HG02763 (cell line): Measurements from ENCODE around the gene ATP2A2.
A peak's percentile ranks its signal among the peaks of the same experiment; 100 is the strongest.

Experiments
- ATAC-seq: cut with Tn5 transposase; IDR thresholded peaks from one replicate; pipeline ENCODE4 v1.9.1; 2021; ENCODE audit warnings: mild to moderate bottlenecking, moderate library complexity; ENCODE audit not compliant: unreplicated experiment

The ATP2A2 gene

DNA sequence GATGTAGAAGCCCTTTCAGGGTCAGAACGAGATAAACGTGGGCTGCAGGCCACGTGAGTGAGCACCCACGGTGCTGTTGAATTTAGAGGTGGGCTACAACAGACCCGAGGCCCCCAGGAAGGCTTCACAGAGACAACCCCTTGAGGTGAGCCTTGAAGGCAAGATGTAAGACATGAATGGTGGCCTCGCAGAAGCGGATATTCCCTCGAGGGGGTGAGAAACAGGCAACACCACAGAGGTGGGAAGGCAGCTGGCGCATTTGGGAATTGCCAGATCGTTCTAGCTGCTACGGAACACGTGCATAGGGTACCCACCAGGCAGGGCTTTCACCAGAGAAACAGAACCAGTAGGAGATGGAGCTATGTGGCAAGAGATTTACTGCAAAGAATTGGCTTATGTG, 22.6 kb upstream of the ATP2A2 start:
- ATAC-seq, result no peak

DNA sequence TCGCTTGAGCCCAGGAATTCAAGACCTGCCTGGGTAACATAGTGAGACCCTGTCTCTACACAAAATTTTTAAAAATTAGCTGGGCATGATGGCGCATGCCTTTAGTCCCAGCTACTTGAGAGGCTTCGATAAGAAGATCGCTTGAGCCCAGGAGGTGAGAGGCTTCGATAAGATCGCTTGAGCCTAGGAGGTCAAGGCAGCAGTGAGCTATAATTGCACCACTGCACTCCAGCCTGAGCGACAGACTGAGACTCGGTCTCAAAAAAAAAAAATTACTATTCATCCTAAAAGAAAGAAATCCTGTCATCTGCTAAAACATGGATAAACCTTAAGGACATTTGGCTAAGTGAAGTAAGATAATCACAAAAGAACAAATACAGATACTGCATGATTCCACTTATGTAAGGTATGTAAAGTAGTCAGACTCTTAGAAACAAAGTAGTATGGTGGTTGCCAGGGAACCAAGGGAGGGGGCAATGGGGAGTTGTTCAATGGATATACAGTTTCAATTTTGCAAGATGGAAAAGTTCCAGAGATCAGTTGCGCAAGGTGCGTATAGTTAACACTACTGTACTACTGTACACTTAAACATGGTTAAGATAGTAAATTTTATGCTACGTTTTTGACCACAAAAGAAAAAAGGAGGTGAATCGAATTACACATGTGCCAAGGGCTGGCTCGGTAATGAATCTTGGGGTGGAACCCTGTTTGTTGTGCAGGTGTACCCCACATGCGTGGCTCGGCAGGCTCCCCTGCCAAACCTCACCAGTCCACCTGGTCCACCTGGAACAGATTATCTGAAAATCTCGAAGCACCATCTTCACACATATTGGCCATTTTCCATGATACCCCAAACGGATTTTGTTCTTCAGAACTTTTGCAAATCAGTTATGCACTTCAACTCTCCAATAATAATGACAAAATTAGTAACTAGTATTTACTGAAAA, 18.3 kb upstream of the ATP2A2 start:
- ATAC-seq, result no peak

DNA sequence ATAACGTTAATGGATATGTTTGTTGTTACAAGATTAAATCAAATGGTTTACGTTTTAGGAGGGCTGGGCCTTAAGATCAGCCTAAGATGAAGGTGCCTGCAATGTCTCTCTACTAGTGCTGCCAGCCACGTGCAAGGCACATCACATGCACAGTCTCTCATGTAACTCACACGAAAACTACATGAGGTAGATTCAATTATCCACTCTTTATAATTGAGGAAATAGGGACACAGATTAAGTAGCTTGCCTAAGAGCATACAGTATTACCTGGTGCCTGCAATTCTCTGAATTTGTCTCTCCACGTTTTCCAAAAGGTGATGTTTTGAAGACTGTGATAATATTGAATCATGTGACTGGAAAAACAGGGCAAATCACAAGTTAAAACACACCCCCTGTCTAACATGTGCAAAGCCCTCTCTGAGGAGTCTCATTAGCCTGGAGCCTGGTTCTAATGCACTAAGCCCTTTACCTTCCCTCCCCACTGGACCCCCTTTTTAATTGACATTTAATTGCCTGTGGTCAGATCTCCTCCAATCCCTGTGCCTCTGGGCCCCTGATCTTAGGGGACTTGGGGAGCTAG, 14.6 kb upstream of the ATP2A2 start:
- ATAC-seq, result no peak

DNA sequence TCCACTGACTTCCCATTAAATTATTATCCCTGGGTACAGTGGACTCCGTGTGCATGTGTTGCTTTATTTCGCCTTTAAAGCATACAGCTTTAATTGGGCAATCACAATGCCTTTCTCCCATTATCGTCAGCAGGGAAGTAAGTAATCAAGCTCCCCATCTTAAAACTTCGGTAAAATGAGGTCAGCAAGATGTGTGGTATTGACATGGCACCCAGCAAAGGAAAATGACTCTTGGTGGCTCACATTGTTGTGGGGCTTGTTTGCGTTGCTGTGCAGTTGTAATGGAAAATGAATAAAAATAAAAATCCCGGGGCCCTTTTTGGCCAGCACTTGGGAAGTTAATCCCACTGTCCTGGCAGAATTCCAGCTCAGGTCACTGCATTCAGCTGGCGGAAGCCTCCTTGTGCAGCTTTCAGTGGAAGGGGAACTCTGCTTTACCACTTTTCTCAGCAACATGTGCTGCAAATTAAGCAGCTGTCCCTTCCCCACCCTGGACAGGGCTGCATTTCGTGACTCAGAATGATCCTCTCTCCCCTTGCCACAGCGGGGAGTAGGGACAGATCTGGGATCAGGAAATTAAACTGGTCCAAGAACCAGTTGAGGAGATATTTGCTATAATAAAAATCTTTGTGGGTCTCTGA, 13.9 kb upstream of the ATP2A2 start:
- no peak for ATAC-seq

DNA sequence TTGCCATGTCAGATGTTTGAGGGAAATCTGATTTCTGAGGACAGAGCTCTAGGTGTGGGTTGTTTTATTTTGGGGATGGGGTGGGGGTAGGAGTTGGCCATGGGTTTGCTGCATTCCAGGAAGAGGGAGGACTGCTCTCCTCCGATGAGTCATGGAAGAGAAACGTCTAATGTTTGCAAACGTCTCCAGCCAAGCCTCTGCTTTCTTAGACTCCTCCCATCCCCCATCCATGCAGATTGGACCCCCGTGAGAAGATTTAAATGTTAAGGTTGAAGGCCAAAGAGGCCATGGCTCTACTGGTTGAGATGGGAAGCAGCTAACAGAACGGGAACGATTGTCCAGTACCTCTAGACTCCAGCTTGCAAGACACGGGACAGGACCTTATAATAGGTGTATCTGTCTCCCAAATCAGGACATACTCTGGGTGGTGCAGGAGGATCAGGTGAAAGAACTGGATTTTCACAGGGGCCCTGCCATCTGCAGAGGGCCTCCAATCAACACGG, 11.4 kb upstream of the ATP2A2 start:
- no peak for ATAC-seq

DNA sequence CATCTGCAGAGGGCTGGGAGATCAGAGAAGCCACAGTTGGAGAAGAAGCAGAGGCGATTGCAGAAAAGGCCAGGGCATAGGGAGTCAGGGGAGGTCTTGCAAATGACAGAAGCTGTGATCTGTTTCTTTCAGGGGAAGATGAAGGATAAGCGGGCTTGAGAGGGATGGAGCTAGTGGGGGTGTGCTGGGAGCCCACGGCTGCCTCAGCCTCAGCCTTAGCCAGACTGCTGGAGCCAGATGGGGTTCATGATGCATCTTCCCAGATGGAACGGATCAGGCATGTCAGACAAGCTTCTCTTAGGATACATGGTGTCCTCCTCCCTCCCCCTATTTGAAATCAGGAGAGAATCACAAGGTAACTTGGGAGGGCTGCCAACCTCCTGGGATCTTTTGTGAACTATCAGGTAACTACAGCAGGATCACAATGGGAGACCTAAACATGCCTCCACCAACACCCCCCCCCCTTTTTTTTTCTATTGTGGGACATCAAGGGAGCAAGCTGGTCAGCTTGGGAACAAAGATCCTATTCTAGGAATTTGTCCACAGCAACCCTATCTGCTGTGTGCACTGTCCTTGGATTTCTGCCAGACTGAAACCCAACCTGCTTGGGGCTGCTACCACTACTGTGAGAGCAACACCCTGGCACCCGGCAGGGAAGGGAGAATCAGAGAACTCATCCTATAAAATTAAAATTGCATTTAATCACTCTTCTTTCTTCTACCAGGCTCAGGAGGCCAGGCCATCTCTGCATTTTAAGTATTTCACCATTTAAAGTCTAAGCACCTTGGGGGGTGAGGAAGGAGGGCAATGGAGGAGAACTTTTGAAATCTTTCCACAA, 10.7 kb upstream of the ATP2A2 start:
- ATAC-seq, result no peak

DNA sequence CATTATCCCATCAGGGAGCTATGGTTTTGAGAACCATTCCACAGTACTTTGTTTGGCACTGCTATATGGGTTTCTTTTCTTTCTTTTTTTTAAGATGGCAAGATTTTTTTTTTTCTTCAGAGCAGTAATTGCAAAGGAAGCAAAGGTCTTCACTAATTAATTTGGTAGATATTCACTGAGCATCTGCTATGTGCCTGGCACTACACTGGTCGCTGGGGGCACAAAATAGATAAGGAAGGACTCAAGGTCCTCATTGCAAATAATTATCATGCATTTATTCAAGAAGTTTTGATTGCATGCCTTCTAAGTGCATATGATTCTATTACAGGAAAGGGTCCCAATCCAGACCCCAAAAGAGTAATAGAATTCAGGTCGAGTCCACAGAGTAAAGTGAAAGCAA, 10.0 kb upstream of the ATP2A2 start:
- ATAC-seq, result no peak

DNA sequence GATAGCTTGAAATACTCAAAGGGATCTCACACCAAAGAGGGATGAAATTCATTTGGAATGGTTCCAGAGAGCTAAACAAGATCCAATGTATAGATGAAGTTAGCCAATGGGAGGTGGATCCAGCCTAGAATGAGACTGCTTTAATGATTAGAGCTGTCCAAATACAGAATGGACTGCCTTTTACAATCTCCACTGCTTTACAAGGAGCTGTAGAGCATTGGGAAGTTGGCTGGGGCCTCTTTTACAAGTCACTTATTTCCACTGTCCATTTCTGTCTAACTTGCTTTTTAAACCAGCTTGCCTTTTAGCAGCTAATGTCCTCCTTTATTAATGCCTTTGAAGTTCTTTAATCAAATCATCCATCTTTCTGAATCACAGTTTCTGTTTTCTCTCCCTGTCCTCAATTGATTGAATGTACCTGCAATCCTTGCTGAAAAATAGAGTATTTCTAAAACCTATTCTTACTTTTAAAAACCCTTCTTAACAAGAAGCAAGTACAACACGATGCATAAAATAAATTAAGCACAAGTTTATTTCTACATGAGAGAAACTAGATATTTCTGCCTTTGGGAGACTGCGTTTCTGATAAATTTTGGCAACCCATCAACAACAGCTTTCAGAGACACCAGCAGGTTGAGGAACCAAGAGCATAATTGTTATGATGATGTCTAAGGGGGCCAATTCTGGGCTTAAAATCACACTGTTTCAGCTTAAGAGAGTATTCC, 3.4 kb upstream of the ATP2A2 start:
- ATAC-seq, result no peak

DNA sequence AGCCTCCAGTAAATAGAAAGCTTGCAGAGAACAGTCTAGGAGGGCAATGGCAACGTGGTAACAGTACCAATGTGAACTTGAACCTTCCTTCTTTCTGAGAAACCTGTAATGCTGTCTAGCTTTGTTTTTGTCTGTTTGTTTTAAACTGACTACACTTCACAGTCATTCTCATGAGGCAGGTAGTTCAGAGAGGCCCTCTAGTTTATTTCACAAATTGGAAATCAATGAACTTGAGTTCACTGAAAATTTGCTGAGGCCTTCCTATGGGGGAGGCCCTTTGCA, 2.9 kb upstream of the ATP2A2 start:
- ATAC-seq, result no peak

DNA sequence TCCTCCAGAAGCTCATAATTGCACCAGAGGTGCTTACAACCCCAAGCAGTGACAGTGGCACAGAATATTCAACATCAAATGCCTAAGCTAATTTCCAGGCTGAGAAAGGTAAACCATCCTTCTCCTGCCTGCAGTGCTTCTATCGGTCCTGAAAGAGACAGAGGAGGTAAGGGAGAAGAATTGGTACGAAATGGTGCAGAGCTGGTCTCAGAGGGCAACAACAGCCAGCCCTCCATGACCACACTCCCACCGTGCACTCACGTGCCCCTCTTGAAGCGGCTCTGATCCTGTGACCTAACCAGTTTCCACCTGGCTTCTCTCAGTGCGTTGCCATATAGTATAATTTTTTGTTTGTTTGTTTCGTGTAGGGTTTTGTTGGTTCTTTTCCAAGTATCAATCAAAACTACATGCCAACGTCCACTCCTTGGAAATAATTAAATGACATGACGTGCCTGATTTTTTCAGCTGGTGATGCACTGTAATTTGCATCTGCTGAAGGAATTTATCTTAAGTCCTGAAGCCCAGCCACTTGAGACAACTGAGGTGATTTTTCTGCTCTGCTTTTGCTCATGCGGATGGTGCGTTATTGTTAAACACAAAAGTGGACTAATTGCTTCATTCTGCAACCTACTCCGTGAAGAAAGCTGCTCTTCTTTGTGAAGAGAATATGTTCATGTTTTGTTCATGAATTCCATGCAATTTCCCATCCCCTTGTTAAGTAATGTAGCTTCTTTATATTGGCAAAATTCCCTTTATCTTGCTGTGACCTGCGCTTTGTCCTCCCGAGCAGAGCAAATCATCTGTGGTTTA, 1.3 kb upstream of the ATP2A2 start:
- no peak for ATAC-seq

DNA sequence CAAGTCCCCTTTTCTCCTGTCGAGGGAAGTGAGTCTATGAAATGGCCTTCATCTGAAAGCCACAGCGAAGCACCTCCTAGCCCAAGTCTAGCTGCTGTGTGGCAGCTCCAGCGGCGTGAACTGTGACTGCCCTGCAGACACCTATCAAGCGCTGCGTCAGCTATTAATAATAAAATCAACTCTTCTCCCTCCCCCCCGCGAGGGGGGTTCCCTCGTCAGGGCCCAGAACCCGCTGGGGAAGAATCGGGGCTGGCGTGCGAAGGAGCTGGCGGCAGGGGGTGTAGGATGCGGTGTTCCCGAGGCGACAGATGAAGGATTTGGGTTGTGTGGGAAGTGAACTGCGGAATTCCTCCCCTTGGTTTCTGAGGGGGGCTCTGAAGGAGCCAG, 662 bp upstream of the ATP2A2 start:
- peak; percentile 1 for ATAC-seq

DNA sequence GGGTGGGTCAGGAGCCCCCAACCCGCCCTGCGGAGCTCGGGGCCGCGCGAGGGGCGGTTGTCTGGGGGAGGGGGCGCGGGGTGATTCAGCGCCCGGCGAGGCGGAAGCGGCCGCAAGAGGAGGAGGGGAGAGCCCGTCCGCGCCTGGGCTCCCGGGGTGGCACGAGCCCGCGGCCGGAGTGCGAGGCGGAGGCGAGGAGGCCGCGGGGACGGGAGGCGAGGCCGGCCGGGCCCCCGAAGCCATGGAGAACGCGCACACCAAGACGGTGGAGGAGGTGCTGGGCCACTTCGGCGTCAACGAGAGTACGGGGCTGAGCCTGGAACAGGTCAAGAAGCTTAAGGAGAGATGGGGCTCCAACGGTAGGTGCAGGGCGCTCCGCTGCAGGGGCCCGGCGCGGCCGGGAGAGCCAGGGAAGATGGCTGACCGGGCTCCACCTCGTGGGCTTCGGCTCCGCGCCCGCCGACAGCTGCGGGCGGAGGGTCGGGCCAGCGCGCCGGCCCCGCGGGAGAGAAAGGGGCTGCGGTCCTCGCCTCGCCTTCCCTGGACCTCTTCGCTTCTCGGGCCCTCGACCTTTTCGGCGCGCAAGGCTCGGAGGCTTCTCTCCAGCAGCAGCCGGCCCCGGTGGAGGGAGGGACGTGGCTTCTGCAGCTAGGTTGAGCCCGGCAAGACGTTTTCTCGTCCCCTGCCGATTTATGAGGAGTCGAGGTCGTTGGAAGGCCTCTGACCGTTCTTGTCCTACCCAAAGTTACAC, 677 bp downstream of the ATP2A2 start:
- ATAC-seq, result peak; percentile 43

DNA sequence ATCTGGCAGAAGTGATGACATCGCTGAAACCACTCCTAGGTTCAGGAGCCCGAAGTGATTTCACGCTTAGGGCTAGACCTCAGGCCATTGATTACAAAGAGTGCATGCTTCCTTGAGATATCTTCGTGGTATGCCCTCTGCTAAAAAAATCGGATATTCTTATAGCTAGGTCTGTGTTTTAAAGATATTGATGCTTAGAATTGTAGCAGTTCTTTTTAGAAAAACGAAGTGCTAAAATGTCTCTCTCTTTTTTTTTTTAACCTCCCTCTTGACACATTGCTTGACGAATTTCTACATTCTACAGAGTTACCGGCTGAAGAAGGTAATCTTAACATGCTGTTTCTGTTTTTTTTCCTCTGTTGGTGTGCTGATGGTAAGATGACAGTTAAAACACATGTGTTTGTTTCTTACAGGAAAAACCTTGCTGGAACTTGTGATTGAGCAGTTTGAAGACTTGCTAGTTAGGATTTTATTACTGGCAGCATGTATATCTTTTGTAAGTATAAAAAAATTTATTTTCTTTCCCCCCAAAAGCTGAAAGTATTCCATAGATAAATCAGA, 1.3 kb downstream of the ATP2A2 start:
- ATAC-seq, result peak; percentile 4

DNA sequence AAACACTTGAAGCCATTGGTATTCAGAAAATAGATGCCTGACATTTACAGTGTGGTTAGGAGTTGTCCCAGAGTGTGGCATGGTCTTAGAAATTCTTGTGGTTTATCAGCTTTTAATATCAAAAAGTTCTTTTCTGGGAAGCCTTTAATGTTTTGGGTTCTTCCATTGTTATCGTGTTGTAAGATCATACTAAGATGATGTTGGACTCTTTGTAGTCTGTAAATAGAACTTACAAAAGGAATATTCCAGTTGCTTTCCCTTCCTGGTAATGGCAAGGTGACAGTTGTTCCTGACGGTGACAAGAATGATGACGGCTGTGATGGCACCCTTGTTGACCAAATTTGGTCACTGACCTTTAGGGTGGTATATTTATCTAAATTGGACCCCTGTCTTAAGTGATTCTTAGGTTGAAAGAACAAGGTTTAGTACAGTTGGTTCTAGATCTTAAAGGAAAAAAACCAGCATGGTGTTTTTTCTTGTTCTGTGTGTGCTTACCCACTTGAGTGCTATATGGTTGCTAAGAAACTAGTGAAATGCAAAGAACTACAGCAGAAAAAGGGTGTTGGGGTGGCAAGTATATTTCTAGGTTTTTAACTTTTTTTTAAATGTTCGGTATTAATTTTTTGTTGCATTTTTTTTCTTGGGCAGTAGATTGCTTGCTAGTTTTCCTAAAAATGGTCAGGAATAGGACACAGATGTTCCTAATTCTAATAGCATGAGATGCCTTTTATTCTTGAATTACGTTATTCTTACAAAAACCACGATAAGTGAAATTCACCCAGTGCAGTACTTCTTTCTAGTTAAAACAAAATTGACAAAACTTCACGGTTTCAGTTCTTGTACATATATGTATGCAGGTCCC, 2.1 kb downstream of the ATP2A2 start:
- no peak for ATAC-seq

DNA sequence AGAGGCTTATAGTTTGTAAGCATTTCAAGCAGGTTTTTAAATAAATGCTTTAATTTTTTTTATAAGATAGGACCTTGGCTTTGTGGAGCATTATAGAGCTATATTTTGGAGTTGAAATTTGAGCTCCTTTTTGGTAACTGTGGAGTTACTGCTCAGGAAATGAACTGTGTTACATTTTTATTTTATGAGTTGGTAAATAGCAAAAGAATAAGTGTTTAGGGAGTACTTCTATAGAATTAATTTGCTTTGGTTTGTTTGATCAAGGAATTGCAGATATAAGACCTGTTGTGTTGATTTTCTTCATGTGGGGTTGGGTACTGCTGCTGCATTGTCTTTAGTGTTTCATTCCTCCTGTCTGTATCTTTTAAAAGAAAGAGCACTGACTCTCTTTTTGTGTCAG, 3.5 kb downstream of the ATP2A2 start:
- ATAC-seq, result no peak

DNA sequence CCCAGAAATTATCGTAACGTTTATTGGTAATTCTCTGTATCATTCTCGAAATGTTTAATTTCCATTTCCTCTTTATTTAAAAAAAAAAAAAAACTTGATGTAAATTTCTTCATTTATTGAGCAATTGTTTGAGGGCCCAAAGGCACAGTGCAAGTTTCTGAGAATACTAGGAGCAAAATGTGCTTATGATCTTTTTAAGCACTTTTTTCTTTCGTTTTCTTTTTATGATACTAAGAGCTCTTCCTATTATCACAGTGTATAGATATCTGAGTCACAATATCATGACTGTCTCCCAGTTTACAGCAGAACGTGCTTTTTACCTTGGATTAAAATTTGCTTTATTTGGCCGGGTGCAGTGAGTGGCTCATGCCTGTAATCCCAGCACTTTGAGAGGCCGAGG, 5.6 kb downstream of the ATP2A2 start:
- no peak for ATAC-seq

DNA sequence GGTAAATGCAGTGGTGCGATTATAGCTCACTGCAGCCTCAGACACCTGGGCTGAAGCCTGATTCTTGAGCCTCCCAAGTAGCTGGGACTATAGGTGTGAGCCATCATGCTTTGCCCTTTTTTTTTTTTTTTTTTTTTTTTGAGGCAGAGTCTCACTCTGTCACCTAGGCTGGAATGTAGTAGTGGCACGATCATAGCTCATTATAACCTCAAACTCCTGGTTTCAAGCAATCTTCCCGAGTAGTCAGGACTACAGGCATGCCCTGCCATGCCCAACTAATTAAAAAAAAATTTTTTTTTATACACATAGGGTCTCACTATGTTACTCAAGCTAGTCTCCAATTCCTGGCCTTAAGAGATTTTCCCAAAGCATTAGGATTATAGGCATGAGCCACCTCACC, 6.9 kb downstream of the ATP2A2 start:
- ATAC-seq, result no peak
